ENCODE data around the gene SCFD2.
"Not testable (repeated sequence)": the region's sequence is repeated elsewhere in the genome, so short reads cannot be mapped to it uniquely, and the experiment has no call there.

Gene SCFD2

DNA sequence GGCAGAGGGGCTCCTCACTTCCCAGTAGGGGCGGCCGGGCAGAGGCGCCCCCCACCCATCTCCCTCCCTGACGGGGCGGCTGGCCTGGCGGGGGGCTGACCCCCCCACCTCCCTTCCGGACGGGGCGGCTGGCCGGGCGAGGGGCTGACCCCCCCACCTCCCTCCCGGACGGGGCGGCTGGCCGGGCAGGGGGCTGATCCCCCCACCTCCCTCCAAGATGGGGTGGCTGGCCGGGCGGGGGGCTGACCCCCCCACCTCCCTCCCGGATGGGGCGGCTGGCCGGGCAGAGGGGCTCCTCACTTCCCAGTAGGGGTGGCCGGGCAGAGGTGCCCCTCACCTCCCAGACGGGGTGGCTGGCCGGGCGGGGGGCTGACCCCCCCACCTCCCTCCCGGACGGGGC is 128.1 kb downstream of the SCFD2 start:
- not testable (repeated sequence) for DNase-seq (ENCODE audit: low read depth)

- DNase-seq (ENCODE audit: low read depth), result not testable (repeated sequence)
These were observed 129.2 kb downstream of the SCFD2 start for GRCh38 chr4:53236624-53237023.

DNA sequence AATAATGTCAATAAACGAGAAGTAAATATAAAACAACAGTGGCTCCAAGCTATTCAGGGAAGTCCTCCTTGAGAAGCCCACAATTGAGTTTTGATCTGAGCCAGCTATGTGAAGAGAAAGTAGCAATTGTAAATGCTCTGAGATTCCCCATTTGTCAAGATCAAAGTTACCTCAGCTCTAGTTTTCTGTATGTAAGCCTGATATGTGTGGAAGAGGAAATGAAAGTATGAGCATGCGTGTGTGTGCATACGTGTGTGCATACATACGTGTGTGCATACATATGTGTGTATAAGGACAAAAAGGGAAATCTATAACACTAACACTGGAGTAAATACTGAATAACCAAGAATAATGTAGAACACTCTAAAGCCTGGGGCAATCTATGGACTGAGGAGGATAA is 130.3 kb downstream of the SCFD2 start:
- no peak for DNase-seq (ENCODE audit: low read depth)

DNA sequence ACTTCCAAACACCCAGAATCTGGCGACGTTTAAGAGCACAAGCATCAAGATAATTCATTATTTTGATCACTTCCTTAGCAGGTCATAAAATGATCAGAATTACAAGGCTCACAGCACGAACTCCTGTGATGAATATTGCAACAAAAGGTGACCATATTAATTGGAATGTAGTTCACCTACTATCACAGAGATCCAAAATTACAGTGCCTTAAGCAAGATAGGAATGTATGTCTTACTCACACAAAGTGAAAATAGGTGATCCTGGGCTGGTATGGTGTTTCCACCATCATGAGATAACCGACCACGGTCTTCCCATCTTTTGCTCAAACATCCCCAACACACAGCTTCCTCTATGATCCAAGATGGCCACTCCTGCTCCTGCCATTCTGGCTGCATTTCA is 131.2 kb downstream of the SCFD2 start:
- no peak for DNase-seq (ENCODE audit: low read depth)

DNA sequence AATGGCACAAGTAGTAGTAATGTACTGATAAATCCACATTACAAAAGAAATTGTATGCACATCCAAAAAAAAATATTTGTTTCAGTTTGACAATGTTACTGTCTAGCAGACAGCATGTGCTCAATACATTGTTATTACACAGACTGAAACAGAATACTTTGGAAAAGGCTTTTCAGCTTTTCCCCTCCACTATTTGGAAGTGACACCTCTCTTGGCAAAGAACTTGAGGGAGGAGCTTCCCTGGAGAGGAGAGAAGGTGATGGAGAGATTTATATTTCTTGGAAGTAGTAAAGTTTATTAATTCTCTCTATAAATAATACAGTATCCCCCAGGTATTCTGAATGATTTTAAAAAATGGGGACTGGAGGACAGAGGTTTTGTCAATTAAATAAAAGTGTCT is 131.8 kb downstream of the SCFD2 start:
- DNase-seq (ENCODE audit: low read depth), result no peak

- DNase-seq (ENCODE audit: low read depth), result no peak
These were observed 132.6 kb downstream of the SCFD2 start for GRCh38 chr4:53233114-53233795.

GRCh38 chr4:53232371-53232770 is 133.5 kb downstream of the SCFD2 start:
- DNase-seq (ENCODE audit: low read depth), result no peak

DNA sequence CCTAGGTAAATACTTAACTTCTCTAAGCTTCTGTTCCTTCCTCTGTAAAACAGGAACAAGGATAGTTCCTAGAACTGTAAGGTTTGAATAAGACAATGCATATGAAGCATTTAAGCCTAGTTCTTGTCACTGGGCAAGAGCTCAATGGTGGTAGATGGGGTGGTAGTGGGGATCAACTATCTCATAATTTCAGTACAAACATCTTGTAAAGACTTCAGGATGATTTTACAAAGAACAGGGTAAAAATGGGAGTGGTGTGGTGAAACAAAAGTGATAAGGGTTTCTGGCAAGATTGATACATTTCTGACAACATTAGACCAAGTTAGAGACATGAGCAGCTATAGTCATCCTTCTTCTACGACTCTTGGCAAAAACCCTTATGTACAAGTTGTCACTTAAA is 137.8 kb downstream of the SCFD2 start:
- DNase-seq (ENCODE audit: low read depth), result no peak

- no peak for DNase-seq (ENCODE audit: low read depth)
These were observed 138.4 kb downstream of the SCFD2 start for GRCh38 chr4:53227451-53227850.

DNA sequence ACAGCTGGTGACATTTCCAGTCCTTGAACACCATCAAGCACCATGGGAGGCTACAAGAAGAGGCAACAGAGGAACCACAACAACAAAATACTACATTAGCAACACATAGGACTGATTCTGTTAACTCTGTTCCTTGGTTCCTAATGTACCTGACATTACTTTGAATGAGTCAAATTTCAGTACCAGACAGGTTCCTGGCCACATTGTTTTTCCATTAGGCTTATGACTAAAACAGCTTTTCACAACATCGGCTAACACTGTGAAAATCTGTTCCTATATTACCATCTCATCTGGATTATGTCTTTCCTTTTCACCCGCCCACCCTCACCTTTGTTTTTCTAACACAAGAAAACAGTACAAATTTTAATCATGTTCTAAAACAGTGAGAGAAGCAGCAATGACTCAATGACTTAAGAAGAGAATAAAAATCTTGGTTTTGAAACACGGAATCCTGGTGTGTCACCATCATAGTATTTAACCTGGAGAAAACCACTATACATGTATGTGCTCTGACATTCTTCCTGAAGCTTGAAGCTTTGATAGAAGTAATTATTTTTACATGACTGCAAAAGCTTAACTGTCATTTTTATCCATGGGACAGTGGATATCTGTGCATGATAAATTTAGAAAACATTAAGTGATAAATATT is 143.9 kb downstream of the SCFD2 start:
- no peak for DNase-seq (ENCODE audit: low read depth)

DNA sequence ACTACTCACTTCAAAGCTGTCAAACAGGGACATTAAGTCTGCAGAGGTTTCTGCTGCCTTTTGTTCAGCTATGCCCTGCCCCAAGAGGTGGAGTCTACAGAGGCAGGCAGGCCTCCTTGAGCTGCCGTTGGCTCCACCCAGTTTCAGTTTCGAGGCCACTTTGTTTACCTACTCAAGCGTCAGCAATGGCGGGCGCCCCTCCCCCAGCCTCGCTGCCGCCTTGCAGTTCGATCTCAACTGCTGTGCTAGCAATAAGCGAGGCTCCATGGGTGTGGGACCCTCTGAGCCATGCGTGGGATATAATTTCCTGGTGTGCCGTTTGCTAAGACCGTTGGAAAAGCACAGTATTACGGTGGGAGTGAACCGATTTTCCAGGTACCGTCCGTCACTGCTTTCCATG is 146.7 kb downstream of the SCFD2 start:
- DNase-seq (ENCODE audit: low read depth), result not testable (repeated sequence)

DNA sequence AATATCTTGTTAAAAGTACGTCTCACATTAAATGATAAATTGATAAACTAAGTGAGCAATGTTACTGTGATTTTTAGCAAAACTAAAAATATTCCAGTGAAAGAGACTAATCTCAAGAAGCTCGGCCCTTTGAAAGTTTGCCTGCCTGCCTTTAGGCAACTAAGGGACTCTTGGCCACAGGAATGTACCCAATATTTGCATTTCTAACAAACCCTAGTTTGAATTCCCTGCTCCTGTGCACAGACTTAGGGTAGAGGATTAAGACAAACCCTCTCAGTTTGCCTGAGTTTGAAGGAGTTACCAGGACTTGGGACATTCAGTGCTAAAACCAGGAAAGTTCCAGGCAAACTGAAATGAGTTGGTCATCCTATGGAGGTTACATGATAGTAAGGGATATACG is 157.1 kb downstream of the SCFD2 start:
- DNase-seq (ENCODE audit: low read depth), result no peak

DNA sequence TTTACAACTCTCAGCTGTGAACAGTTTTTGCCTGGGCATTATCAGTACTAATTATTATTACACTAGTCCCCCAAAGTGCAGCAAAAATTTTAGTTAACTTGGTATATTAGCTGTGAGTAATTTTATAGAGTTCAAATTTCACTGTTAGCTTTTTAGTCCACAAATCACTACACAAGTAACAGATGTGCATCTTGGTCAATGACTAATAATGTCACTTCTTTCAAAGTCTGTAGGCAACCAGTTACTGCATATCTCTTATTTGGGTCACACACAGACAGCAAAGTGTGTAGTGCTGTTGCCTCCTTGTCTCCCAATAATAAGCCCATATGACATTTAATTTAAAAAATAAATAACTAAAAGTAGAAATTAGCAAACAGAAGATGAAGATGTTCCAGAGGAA is 159.9 kb downstream of the SCFD2 start:
- DNase-seq (ENCODE audit: low read depth), result no peak

- DNase-seq (ENCODE audit: low read depth), result no peak
These were observed 166.5 kb downstream of the SCFD2 start for GRCh38 chr4:53199356-53199755.

DNA sequence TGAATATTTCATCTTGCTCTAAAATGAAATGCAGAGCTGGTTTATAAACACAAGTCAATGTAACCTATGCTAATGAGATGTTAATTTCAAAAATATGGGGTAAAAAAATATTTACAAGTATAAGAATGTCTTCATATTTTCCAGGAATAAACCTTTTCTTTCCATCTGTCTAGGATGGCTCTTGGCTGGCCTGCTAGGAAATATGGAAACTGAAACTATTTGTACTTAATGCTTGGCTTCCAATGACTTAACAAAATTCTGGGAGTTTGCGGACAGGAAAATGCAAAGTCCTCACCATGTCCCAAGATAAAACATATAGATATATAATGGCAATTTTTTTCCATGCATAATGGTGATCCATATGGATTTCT is 168.1 kb downstream of the SCFD2 start:
- no peak for DNase-seq (ENCODE audit: low read depth)

GRCh38 chr4:53196882-53197771 is 168.7 kb downstream of the SCFD2 start:
- DNase-seq (ENCODE audit: low read depth), result no peak

GRCh38 chr4:53195815-53196661 is 169.8 kb downstream of the SCFD2 start:
- no peak for DNase-seq (ENCODE audit: low read depth)

DNA sequence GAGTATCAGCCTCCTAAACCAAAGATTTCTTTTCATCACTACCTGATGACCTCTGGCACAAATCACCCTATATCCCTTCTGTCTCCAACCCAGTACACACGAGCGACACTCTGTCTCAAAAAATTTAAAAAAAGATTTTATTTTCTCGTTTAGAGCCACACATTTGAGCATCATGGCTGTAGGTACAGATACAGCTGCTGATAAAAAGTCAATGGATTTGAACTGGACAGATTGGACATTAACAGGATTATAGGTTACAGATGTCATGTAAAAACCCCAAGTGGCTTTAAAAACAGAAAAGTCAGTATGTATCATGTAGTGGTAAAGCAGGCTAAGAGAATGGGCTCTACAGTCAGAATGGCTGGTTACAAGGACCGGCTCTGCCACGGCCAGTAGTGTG is 171.1 kb downstream of the SCFD2 start:
- DNase-seq (ENCODE audit: low read depth), result no peak

- DNase-seq (ENCODE audit: low read depth), result no peak
These were observed 172.8 kb downstream of the SCFD2 start for GRCh38 chr4:53193111-53193510.

DNA sequence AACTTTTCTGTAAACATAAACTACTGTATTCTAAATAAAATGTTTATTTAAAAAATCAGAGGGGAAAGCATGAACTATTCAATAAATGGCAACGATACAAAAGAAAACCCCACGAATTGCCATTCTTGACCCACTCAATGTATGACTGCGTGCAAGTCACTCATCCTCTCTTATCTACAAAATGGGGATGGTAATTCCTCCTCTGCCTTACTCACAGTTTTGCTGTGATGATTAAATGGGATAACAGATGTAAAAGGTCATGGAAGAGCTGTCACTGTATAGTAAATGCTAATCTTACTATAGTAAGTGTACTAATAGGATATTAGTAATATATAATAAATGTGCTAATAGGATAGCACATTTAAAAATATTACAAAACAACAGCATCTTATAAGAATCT is 173.4 kb downstream of the SCFD2 start:
- DNase-seq (ENCODE audit: low read depth), result no peak

GRCh38 chr4:53191997-53192396 is 173.9 kb downstream of the SCFD2 start:
- no peak for DNase-seq (ENCODE audit: low read depth)

DNA sequence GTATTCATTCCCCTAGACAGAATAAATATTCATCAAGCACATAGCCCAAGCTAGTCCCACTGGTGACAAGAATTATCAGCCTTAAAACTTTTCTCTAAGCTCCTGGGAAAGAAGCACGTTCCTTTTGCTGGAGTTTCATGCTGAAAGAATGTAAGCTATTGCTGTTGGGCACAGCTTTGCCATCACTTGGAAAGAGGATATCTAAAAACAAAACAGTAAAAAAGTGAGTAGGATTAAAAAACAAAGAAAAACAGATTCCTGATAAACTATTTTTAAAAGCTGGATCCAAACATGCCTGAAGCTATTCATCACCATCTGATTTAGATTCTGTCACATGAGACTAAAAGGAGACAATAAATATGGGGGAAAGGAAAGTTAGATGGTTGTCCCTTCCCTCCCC is 176.8 kb downstream of the SCFD2 start:
- no peak for DNase-seq (ENCODE audit: low read depth)
